Measurements from ENCODE around the gene SH2D4B.
A peak's percentile ranks its signal among the peaks of the same experiment; 100 is the strongest.
"Not testable (repeated sequence)": the region's sequence is repeated elsewhere in the genome, so short reads cannot be mapped to it uniquely, and the experiment has no call there.

Gene SH2D4B

DNA sequence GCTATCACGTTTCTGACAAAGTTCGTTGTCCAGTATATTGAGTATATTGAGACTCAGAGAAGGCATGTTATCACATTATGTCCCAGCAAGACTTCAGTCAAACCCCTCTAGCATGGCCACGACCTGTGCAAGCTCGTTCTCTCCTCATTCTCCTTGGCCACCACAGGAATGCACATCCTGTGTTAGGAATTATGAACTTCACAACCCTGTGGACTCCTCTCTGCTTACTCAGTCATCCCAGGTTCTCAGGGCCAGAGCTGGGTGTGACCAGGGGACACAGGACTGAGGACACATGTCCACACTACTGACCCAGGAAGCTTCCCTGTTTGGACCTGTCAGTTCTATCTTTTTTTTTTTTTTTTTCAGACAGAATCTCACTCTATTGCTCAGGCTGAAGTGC is 4.4 kb downstream of the SH2D4B start:
- no peak for DNase-seq

DNA sequence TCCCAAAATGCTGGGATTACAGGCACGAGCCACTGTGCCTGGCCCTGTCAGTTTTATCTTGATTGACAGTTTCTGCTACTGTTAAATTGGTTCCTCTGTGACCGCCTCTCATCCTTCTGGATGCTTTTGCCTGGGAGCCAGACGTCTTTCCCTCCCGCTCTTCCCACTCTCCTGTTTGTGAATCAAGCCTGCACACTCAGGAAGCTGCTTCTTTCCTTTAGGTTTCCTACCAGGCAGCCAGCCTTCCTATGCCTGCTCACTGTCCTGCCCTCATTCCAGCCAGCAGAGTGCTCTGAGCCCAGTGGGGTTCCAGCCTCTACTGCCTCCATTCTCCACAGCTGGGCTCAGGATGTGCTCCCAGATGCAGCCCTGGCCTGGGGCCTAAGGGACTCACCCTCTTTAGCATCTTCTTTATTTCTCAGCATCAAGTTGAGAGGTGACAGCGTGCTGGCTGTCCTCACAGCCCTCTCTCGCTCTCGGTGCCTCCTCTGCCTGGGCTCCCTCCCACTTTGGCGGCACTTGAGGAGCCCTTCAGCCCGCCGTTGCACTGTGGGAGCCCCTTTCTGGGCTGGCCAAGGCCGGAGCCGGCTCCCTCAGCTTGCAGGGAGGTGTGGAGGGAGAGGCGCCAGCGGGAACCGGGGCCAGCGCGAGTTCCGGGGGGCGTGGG is 5.1 kb downstream of the SH2D4B start:
- DNase-seq: peak in 4 of 56 donors; percentile 19 to 47 (median 28)

DNA sequence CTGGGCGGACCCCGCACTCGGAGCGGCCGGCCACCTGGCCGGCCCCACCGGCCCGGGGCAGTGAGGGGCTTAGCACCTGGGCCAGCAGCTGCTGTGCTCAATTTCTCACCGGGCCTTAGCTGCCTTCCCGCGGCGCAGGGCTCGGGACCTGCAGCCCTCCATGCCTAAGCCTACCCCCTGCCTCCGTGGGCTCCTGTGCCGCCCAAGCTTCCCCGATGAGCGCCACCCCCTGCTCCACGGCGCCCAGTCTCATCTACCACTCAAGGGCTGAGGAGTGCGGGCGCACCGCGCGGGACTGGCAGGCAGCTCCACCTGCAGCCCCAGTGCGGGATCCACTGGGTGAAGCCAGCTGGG is 5.6 kb downstream of the SH2D4B start:
- not testable (repeated sequence) for DNase-seq

DNA sequence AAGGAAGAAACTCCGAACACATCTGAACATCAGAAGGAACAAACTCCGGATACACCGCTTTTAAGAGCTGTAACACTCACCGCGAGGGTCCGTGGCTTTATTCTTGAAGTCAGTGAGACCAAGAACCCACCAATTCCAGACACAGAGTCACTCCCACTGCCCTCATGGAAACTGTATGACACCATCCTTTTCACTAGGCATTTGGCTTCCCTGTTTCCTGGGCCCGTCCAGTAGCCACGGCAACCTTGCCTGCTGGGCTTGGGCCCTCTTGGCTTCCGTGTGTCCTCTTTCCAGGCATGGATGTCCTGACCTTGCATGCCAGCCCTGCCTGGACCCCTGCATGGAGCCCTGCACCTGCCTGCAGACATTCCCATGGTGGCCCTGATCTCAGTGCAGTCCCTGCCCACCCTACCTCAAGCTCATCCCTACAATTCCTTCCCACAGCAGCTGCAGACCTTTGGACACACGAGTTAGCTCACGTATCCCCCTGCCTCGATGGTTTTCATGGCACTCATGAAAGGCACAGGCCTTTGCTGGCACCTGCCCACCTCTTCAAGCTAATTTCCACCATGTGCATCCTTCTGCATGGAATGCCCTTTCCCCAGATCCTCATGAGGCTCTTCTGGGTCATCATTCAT is 6.7 kb downstream of the SH2D4B start:
- no peak for DNase-seq

DNA sequence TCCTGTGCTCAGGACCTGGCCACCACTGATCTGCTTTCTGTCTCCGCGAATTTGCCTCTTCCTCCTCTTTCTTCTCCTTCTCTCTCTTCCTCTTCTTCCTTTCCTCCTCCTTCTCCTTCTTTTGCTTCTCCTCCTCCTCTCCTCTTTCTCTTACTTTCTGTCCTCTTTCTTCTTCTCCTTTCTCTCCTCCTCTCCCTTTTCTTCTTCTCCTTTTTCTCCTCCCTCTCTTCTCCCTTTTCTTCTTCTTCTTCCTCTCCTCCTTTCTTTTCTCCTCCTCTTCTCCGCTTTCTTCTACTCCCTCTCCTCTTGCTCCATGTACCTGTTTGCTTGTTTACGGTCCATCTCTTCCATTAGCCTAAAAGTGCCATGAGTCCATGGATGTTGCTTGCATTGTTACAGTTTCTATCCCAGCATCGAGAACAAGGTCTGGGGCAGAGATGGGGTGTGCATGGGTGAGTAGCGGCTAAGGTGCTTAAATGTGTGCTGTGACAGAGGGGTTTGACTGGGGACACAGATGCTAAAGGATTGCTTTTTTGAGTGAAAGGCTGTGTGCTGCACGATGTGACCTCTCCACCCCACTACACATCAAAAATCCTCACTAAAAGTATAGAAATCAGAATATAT is 7.7 kb downstream of the SH2D4B start:
- DNase-seq: no peak

DNA sequence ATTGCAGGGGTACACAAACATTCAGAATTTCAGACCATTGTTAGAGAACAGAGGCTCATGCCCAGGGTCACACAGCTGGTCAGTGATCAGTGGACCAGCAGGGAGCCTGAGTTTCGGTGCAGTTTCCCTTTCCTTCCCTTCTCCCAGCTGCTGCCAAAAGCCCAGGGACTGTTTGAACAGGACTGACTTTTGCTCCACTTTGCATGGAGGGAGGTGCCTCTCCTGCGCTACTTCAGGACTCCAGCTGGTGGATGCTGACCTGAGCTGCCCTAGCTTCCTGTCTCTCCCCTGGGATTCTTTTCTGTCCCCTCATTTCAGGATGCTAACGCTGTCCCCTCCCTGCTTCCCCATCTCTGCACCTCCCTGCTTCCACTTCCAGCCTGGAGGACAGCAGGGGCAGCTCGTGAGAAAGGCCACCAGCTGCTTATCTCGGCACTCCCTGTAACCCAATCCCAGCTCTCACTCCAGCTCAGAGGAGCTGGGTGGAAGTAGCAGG is 14.5 kb downstream of the SH2D4B start:
- no peak for DNase-seq

DNA sequence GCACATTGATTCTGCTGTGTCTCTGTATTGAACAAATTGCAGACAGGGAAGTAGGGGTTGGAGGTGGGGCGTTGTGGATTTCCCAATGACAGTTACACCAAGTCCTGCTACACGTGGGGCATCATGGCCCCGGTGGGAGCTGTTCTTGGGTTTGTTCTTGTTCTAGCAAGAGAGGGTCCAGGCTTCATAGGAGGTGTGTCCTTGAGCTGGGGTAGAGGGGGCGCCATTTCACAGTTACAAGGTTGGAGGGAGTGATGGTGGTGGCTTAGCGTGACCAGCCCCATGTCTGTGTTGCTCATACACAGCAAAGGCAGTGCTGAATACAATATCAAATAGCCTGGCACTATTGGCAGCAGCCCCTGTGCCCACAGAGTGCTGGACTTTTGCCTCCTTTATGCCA is 15.7 kb downstream of the SH2D4B start:
- DNase-seq: no peak

DNA sequence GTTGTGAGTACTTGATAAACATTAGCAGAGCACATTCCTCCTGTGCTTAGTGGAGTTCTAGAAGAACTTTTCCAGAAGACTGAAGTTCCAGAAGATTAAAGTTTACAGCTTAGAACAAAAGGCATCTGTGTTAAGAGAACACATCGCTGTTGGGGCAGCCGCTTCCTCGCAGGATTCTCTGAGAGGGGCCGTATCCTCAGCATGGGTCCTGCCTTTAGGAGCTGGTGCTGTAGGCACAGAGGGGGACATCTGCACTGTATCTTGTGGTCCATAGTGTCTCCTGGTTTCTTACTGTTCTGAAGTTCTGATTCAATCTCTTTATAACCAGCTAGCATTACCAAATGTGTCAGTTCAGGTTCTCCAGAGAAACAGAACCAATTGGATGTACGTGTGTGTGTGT is 16.3 kb downstream of the SH2D4B start:
- DNase-seq: no peak

DNA sequence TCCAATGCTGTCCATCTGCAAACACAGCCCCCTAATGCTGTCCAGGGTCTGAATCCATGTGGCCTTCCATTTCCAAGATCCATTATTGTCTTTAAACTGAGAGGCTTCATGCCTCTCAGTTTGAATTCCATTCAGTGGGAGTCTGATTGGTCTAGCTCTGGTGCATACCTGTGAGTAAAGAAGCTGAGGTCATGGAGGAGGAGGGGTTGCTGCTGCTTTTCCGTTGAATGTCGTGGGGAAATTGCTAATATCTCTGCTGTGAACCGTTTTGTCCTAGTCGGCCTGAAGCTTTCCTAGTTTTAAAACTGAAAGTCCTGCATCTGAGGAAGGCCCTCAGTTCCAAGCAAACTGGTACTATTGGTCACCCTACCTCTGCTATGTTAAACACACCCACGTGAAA is 17.7 kb downstream of the SH2D4B start:
- DNase-seq: no peak

DNA sequence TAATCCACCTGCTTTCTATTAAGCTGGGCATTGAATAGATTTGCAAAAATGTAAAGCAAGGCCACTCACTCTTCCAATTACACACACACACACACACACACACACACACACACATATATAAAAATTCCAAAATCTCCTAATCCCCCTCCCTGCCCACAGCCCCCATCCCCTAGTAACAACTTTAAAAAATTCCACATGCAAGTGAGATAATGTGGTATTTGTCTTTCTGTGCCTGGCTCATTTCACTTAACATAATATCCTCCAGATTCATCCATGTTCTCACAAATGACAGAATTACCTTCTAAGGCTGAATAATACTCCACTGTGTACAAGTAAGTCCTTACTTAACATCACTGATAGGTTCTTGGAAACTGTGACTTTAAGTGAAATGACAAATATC is 24.2 kb downstream of the SH2D4B start:
- DNase-seq: no peak

DNA sequence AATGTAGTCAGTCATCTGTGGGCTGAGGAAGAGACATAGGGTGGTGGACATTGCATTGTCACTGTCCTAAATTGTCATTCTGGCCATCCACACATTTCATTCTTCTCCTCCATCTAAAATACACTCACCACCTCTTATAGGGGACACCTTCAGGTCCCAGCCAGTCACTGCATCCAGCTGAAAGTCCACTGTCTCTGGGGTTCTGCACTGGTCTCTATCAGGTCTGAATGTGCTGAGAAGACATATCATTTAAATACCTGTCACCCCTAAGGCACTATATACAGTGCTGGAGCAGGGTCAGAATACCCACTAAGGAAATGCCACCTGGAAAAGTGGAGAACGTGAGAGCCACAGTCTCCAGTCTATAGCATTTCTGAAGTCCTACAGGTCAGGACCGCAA is 29.6 kb downstream of the SH2D4B start:
- no peak for DNase-seq

DNA sequence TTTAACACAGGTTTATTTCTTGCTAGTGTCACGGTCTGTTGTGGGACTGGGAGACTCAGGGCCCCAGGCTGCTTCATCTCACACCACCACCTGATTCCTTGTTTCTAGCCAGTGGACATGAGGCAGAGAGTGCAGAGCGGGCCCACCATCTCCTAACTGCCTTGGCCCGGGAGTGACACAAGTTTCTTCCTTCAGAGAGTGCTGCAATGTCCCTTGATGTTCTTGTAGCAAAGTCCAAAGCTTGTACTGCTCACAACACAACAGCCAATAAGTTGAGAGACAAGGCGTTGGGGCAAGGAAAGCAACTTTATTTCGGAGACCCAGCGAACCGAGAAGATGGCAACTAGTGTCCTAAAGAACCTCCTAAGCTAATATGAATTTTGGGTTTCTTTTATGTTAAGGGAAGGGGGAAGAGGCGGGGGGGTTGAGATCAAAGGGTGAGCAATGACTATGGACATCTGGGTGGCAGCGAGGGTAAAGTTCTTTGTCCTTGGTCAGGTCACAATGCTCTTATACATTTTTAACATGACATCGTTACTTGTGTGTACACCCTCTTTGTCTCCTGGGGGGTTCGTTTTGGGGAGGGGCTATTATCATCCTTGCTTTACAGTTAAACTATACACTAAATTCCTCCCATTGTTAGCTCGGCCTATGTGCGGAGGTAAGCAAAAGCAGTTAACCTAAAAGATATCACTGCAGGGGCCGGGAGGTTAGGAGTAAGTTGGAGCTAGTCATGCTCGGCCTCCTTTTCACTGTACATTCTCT is 31.6 kb downstream of the SH2D4B start:
- DNase-seq: no peak

DNA sequence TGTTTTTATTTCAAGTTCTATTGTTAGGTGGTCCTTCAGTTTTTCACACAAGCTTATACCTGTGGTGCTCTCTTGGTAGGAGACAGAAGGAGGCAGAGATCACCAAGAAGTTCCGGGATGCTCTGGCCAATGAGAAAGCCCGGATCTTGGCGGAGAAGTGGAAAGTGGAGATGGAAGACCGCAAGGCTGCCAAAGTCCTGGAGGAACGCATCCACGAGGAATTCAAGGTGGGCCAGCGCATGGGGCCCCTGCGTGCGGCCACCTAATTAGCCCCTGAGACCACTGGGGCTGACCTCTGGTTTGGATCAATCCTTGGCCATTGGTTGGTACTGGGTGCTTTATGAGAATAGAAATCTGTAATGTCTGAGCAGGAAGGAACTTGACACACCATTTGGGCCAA is 33.6 kb downstream of the SH2D4B start:
- no peak for DNase-seq

DNA sequence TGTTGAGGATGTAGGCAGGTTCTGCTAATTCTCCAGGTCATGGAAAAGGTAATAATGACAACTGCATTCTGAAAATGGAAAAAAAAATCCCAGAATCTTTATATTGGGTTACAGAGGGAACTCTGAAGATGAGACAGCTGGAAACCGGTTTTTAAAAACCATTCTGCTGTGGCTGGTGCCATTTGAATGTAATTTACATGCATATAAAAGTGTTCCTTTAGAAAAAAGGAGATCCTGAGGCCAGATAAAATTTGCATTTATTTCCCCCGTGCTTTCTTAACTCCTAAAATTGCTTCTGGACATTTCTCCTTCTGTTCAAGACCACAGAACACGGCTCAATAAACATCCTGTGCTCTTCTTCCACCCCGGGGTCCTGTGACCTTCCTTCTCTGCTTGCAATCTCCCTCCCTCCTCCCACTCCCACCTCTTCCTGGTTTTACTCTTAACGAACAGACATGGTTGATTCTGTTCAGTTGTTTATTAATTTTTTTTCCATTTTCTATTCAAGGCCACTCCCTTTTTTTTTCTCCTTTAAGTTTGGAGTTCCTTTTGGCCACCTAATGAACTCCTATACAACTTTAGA is 41.6 kb downstream of the SH2D4B start:
- no peak for DNase-seq

DNA sequence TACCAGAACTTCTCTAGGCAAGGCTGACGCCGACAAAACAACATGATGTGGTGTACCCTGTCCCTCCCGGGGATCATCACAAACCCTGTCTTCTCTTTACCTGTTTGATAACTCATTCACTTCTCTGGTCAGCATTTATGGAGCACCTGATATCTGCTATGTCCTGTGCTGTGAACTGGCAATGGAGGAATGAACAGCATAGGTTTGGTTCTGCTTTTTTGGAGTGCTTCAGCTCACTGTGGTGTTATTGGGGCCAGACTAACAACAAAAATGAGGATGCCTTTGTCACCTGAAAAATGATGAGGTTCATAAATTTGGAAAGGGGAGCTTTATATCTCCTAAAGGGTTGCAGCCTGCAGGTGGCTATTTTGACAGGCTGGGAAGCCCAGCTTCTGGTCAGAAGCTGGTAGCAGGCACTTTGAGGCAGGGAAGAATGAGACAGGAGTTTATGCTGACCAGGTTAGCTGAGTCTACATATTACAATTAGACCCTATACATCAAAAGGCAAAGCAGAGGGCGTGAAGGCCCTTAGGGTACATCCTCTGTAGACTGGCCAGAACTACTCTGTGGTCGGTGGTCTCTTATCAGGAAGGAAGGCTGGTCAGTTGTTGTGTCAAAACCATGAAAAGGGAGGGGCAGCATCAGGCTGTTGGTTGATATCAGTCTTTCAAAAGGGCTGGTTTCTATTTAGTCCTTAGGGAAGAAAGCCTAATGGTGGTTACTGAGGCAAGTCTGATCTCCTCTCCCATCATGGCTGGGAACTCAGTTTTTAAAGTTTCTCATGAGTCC is 42.3 kb downstream of the SH2D4B start:
- no peak for DNase-seq

DNA sequence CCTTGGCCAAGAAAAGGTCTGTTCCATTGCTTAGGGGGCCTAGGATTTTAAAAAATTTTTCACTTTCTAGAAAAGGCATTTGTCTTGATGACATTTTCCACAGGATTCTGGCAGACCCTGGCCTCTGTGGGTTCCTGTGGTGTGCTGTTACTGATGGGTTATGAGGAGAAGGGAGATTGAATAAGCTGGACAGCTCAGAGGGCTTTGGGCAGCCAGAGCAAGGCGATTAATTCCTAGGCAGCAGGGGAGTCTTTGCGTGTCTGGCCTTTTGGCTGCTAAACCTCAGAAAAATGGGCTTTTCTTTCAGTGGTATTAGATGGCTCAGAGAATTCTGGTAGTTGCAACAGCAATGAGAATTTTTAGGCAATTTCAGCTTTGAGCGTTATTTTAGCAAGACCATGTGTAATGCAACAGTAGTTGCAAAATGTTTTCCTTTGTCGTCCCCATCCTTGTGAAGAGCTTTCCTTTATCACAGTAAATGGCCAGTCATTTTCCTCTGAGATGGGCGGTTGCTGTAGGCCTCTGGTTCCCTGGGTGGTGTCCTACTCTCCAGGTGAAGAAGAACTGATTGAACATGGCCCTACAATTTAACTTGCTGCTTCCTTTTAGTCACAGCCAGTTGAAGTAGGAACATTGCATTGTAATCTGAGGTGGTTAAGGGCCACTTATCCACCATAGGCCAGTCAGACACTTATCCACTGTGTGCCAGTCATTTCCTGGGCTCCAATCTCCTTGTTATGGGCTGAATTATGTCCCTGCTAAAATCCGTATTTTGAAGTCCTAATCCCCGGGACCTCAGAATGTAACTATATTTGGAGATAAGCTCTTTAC is 43.2 kb downstream of the SH2D4B start:
- no peak for DNase-seq

DNA sequence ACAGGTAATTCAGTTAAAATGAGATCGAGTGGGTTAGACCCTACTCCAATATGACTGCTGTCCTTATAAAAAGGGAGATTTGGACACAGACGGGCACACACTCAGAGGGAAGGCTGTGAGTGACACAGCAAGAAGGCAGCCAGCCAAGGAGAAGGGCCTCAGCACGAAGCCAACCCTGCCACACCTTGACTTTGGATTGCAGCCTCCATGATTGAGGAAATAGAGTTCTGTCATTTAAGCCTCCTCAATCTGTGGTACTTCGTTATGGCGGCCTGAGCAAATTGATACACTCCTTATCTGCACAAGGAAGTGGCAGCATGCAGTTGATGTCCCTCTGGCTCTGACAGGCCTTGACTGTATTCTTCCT is 43.8 kb downstream of the SH2D4B start:
- no peak for DNase-seq

DNA sequence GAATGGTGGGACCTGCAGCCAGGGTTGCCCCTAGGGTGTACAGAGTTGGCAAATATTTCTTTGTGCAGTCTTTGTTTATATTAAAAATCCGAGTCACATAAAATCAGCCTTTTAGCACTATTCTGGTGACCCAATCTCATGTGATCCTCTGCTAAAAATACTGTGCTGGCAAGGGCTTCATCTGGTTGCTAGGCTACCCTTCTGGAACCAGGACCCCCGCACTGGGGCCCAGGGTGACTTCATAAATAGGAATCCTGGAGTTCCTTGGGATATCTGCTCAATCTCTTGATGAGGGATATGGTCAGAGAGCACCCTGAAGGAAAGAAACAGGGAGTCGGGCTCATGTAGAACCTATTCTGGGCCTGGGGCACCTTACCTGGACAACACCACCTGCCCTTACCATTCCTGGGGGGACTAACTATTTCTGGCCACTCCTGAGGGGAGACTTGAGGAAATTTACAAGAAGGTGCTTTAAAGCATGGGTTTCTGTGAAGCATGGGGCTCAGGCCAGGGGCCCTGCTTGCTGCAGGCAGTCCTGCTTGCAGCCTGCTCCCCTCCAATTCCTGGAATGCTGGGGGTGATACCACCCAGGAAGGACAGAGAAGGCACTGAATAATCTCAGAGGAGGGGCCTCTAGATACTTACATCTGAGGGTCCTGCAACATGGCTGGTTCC is 44.7 kb downstream of the SH2D4B start:
- no peak for DNase-seq

DNA sequence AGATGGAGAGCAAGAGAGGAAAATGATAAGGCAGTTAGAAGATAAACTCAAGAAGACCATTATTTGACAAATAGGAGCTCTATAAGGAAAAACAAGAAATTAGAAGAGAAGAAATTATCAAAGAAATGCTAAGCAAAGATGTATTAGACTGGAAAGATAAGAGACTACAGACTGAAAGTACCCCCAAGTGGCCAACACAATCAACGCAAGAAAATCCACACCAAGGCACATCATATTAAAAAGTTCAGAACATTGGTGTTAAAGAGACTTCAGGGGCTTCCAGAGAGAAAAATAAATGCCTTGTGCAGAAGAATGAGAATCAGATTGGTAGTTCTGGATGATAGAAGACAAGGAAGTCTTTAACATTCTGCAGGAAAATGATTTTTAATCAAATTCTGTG is 46.0 kb downstream of the SH2D4B start:
- no peak for DNase-seq

DNA sequence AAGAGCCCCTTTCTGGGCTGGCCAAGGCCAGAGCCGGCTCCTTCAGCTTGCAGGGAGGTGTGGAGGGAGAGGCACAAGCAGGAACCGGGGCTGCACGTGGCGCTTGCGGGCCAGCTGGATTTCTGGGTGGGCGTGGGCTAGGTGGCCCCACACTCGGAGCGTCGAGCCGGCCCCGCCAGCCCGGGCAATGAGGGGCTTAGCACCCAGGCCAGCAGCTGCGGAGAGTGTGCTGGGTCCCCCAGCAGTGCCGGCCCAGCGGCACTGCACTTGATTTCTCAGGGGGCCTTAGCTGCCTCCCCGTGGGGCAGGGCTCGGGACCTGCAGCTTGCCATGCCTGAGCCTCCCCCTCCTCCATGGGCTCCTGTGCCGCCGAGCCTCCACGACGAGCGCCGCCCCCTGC is 48.1 kb downstream of the SH2D4B start:
- no peak for DNase-seq

Measured in amygdala (tissue), 56 donors.